AG09319 (cell line): ENCODE results near the gene THSD4.

Experiments
- DNase-seq: peaks from one replicate; pipeline ENCODE4 v3.0.0-alpha.2; 2010; ENCODE audit warnings: low read depth; ENCODE audit errors: extremely low read depth
- CTCF ChIP-seq: IDR thresholded peaks from 2 replicates; pipeline ENCODE4 v1.5.1; 2011; ENCODE audit warnings: low read depth, mild to moderate bottlenecking, inconsistent platforms, low read length, moderate library complexity

The THSD4 gene

DNA sequence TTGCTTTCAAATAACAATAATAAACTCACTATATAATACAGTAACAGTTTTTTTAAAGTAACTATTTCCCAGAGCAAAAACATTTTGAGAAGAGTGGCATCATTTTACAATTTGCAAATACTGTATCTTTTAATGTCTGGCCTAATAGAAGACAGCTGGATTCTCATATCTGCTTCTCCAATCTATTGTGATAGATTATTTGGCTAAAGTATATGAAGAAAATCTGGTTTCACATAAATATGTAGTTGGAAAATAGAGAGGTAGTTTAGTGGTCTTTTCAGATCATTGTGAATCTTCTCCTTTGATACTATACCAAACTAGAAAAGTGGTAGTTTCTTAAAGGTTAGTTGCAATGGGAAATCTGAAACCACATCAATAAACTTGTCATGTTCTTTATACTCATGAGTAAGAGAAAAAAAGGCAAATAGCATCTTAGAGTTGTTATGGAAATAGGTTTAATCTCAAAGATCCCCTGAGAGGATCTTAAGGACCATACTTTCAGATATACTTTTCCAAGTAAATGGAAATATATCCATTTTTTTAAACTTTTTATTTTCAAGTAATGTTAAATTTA is 570.2 kb downstream of the THSD4 start:
- no peak for TF ChIP-seq CTCF
- DNase-seq: no peak

GRCh38 chr15:71686221-71687050 is 571.2 kb downstream of the THSD4 start:
- no peak for DNase-seq

DNA sequence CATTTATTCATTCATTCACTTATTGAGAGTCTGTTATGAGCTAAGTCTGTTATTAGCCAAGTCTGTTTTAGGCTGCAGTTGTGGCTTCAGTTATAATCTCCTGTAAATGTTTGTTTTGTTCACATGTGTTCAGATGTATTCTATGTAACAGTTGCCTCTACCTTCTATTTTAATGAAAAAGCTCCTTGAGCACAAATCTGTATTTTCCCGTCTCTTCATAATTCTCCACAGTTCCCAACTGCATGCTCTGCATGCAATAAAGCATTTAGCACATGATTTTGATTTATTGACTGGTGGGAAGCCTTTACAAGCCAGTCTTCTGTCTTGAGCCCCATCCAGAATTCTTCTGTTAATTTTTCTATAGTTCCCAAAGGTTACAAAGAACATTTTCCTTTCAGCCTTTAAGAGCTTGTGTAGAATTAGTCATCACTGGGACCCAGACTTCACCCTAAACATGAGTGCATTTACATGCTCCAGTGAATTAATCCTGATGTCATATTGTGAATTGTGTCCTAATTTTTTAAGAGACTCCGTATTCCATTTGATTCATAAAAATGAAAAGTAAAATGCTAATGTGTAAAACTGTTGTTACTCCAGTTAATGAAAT is 572.7 kb downstream of the THSD4 start:
- no peak for DNase-seq
- no peak for TF ChIP-seq CTCF

More at GRCh38 chr15:71686221-71687050, 571.2 kb downstream of the THSD4 start:
- TF ChIP-seq CTCF: no peak

GRCh38 chr15:71688509-71689094 is 573.3 kb downstream of the THSD4 start:
- no peak for TF ChIP-seq CTCF
- no peak for DNase-seq

- no peak for TF ChIP-seq CTCF
- DNase-seq: no peak
Observed at GRCh38 chr15:71691081-71691457, 575.8 kb downstream of the THSD4 start.

- no peak for TF ChIP-seq CTCF
- DNase-seq: peak; percentile 90
Observed at GRCh38 chr15:71691458-71692417, 576.5 kb downstream of the THSD4 start.
